ENCODE results near the gene DAB2IP. TPM values are rescaled to one million over a fixed set of nuclear protein-coding genes. Genes with fewer than 3 reads are reported as not detected.

Gene DAB2IP
- total and polyA plus RNA-seq, 4 donors, result 19.4 to 75.0 (median 28.7) TPM

GRCh38 chr9:121769939-121770338 lies 118.5 kb downstream of the DAB2IP start:
- no peak for DNase-seq
- WGBS, 2 donors, result 89 to 92% methylated on average over 4 of the region's 4 CpGs
- no peaks in the 10 kb centered on the region for H3K27me3 ChIP-seq (ENCODE audit: control insufficient read depth in 3 of 3, insufficient read depth in 3 of 3, low read length in 2 of 3)
- TF ChIP-seq, protein P1, sequence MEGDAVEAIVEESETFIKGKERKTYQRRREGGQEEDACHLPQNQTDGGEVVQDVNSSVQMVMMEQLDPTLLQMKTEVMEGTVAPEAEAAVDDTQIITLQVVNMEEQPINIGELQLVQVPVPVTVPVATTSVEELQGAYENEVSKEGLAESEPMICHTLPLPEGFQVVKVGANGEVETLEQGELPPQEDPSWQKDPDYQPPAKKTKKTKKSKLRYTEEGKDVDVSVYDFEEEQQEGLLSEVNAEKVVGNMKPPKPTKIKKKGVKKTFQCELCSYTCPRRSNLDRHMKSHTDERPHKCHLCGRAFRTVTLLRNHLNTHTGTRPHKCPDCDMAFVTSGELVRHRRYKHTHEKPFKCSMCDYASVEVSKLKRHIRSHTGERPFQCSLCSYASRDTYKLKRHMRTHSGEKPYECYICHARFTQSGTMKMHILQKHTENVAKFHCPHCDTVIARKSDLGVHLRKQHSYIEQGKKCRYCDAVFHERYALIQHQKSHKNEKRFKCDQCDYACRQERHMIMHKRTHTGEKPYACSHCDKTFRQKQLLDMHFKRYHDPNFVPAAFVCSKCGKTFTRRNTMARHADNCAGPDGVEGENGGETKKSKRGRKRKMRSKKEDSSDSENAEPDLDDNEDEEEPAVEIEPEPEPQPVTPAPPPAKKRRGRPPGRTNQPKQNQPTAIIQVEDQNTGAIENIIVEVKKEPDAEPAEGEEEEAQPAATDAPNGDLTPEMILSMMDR (IDR thresholded peaks at IDR 0.05; ENCODE audit: control extremely low read depth, extremely low read depth), result no peak
- peaks cover 0 to 6% (median 0%) of the 10 kb centered on the region in 4 donors for H3K9me3 ChIP-seq (ENCODE audit: control insufficient read depth in 4 of 4, insufficient read depth in 3 of 4, low read length in 3 of 4)
- H3K9ac ChIP-seq (ENCODE audit: insufficient read depth in 1 of 2, low read length in 2 of 2), result no peak overlapping the region
- peaks cover 0 to 8% (median 0%) of the 10 kb centered on the region in 5 donors for H3K4me1 ChIP-seq (ENCODE audit: control insufficient read depth in 5 of 5, insufficient read depth in 5 of 5, low read length in 5 of 5)
- peaks cover 4 to 72% (median 38%) of the 10 kb centered on the region in 4 donors for H3K36me3 ChIP-seq (ENCODE audit: control insufficient read depth in 4 of 4, insufficient read depth in 4 of 4, low read length in 4 of 4)
- H3K27ac ChIP-seq (ENCODE audit: low read depth in 1 of 2, low read length in 1 of 2), result no peak overlapping the region
- no peak for ATAC-seq (ENCODE audit: insufficient read depth, low FRiP score)
- H3K4me3 ChIP-seq, result no peak overlapping the region

- Histone ChIP-seq H3K4me1 (ENCODE audit: control insufficient read depth in 5 of 5, insufficient read depth in 5 of 5, low read length in 5 of 5) (peaks cover 0 to 5% (median 0%) of the 10 kb centered on the region in 5 donors), H3K4me3 (no peak overlapping the region), H3K27ac (ENCODE audit: low read depth in 1 of 2, low read length in 1 of 2) (no peak overlapping the region), H3K9me3 (ENCODE audit: control insufficient read depth in 4 of 4, insufficient read depth in 3 of 4, low read length in 3 of 4) (peaks cover 0 to 6% (median 0%) of the 10 kb centered on the region in 4 donors), H3K27me3 (ENCODE audit: control insufficient read depth in 3 of 3, insufficient read depth in 3 of 3, low read length in 2 of 3) (no peaks in the 10 kb centered on the region), H3K9ac (ENCODE audit: insufficient read depth in 1 of 2, low read length in 2 of 2) (no peak overlapping the region), H3K36me3 (ENCODE audit: control insufficient read depth in 4 of 4, insufficient read depth in 4 of 4, low read length in 4 of 4) (peaks cover 8 to 77% (median 42%) of the 10 kb centered on the region in 4 donors)
- WGBS, 2 donors, result 89 to 93% methylated on average over 10 of the region's 10 CpGs
- TF ChIP-seq, protein P1 (IDR thresholded peaks at IDR 0.05; ENCODE audit: control extremely low read depth, extremely low read depth), result no peak
- DNase-seq (no peak), ATAC-seq (ENCODE audit: insufficient read depth, low FRiP score) (no peak)
Measured at GRCh38 chr9:121770415-121771273, 119.2 kb downstream of the DAB2IP start.

- WGBS, 2 donors, result 71 to 82% methylated on average over 5 of the region's 5 CpGs
- H3K36me3 ChIP-seq (ENCODE audit: control insufficient read depth in 4 of 4, insufficient read depth in 4 of 4, low read length in 4 of 4), result peaks cover 8 to 78% (median 49%) of the 10 kb centered on the region in 4 donors
- H3K27me3 ChIP-seq (ENCODE audit: control insufficient read depth in 3 of 3, insufficient read depth in 3 of 3, low read length in 2 of 3), result no peaks in the 10 kb centered on the region
- DNase-seq, result no peak
- TF ChIP-seq, protein P1 (IDR thresholded peaks at IDR 0.05; ENCODE audit: control extremely low read depth, extremely low read depth), result no peak
- peaks cover 0 to 5% (median 0%) of the 10 kb centered on the region in 5 donors for H3K4me1 ChIP-seq (ENCODE audit: control insufficient read depth in 5 of 5, insufficient read depth in 5 of 5, low read length in 5 of 5)
- peak overlapping the region in 1 of 2 donors; percentile 37 for H3K27ac ChIP-seq (ENCODE audit: low read depth in 1 of 2, low read length in 1 of 2)
- H3K9me3 ChIP-seq (ENCODE audit: control insufficient read depth in 4 of 4, insufficient read depth in 3 of 4, low read length in 3 of 4), result peaks cover 0 to 6% (median 0%) of the 10 kb centered on the region in 4 donors
- no peak overlapping the region for H3K4me3 ChIP-seq
- ATAC-seq (ENCODE audit: insufficient read depth, low FRiP score), result no peak
- H3K9ac ChIP-seq (ENCODE audit: insufficient read depth in 1 of 2, low read length in 2 of 2), result no peak overlapping the region
Measured at GRCh38 chr9:121771418-121771817, 120.0 kb downstream of the DAB2IP start.
